HG02610 (cell line): ENCODE results near the gene CRTC3.

Experiments
- ATAC-seq: cut with Tn5 transposase; IDR thresholded peaks from one replicate; pipeline ENCODE4 v1.9.1; 2021; ENCODE audit warnings: mild to moderate bottlenecking, moderate library complexity; ENCODE audit not compliant: unreplicated experiment

The CRTC3 gene

GRCh38 chr15:90561344-90562244, 31.9 kb downstream of the CRTC3 start:
- no peak for ATAC-seq

GRCh38 chr15:90562669-90563068, 32.9 kb downstream of the CRTC3 start:
- ATAC-seq: no peak

GRCh38 chr15:90563463-90563862, 33.7 kb downstream of the CRTC3 start:
- ATAC-seq: no peak

- ATAC-seq: no peak
Measured at GRCh38 chr15:90564051-90564450, 34.3 kb downstream of the CRTC3 start.

- ATAC-seq: no peak
Measured at GRCh38 chr15:90564590-90564989, 34.9 kb downstream of the CRTC3 start.

GRCh38 chr15:90565866-90566265, 36.1 kb downstream of the CRTC3 start:
- no peak for ATAC-seq

- ATAC-seq: no peak
Measured at GRCh38 chr15:90570643-90571042, 40.9 kb downstream of the CRTC3 start.

GRCh38 chr15:90571063-90571541, 41.4 kb downstream of the CRTC3 start:
- ATAC-seq: peak; percentile 66

- no peak for ATAC-seq
Measured at GRCh38 chr15:90572893-90573292, 43.2 kb downstream of the CRTC3 start.

- no peak for ATAC-seq
Measured at GRCh38 chr15:90576711-90577389, 47.1 kb downstream of the CRTC3 start.

GRCh38 chr15:90579213-90579612, 49.5 kb downstream of the CRTC3 start:
- no peak for ATAC-seq

- no peak for ATAC-seq
Measured at GRCh38 chr15:90580099-90580498, 50.4 kb downstream of the CRTC3 start.

GRCh38 chr15:90580541-90580940, 50.8 kb downstream of the CRTC3 start:
- ATAC-seq: no peak

GRCh38 chr15:90580946-90581345, 51.2 kb downstream of the CRTC3 start:
- ATAC-seq: no peak

- no peak for ATAC-seq
Measured at GRCh38 chr15:90581771-90582352, 52.1 kb downstream of the CRTC3 start.

GRCh38 chr15:90582553-90582952, 52.8 kb downstream of the CRTC3 start:
- no peak for ATAC-seq

- ATAC-seq: no peak
Measured at GRCh38 chr15:90583471-90584252, 53.9 kb downstream of the CRTC3 start.

- ATAC-seq: no peak
Measured at GRCh38 chr15:90584841-90585240, 55.1 kb downstream of the CRTC3 start.

GRCh38 chr15:90585863-90586262, 56.1 kb downstream of the CRTC3 start:
- no peak for ATAC-seq

GRCh38 chr15:90586948-90587347, 57.2 kb downstream of the CRTC3 start:
- no peak for ATAC-seq

GRCh38 chr15:90588427-90588826, 58.7 kb downstream of the CRTC3 start:
- ATAC-seq: peak; percentile 48
